Keratinocyte (primary cell): ENCODE measurements around the gene ECEL1. TPM values are rescaled to one million over a fixed set of nuclear protein-coding genes. Genes with fewer than 3 reads are reported as not detected.

Experiments
- DNase-seq: peaks from one replicate; pipeline ENCODE4 v3.0.0-alpha.2; 2011; ENCODE audit warnings: low read depth, missing footprints, low spot score
- FAIRE-seq: peaks from 2 replicates; lab custom pipeline; 2011; peaks lifted over from hg19 to GRCh38; lab: Jason Lieb, UNC
- H2AFZ ChIP-seq: 2 replicates; pipeline ENCODE4 v1.6.0; 2012; ENCODE audit warnings: low read length, control low read depth, inconsistent platforms; ENCODE audit not compliant: control insufficient read depth
- H3K27ac ChIP-seq: 2 replicates; pipeline ENCODE4 v1.5.1; 2011; ENCODE audit warnings: low read length; ENCODE audit not compliant: control insufficient read depth, insufficient read depth
- H3K27me3 ChIP-seq: 3 replicates; pipeline ENCODE4 v1.6.0; 2011; ENCODE audit warnings: low read length; ENCODE audit not compliant: control insufficient read depth, insufficient read depth; ENCODE audit errors: extremely low read depth
- H3K36me3 ChIP-seq, 2 experiments: 2 replicates in 1 of 2; 3 replicates in 1 of 2; pipeline ENCODE4 v1.5.1; 2011; ENCODE audit warnings: low read length in 2 of 2, mild to moderate bottlenecking in 1 of 2; ENCODE audit not compliant: control insufficient read depth in 2 of 2, insufficient read depth in 2 of 2; ENCODE audit errors: extremely low read depth in 1 of 2
- H3K4me1 ChIP-seq: 3 replicates; pipeline ENCODE4 v1.5.1; 2011; ENCODE audit warnings: low read length; ENCODE audit not compliant: control insufficient read depth, insufficient read depth; ENCODE audit errors: extremely low read depth
- H3K4me2 ChIP-seq: 3 replicates; pipeline ENCODE4 v1.6.0; 2011; ENCODE audit warnings: low read depth, low read length; ENCODE audit not compliant: control insufficient read depth, insufficient read depth; ENCODE audit errors: extremely low read depth
- H3K4me3 ChIP-seq, 3 experiments: fragments of 200-600 bp in 1 of 3; sonication (generic) in 1 of 3; 2 replicates in 2 of 3; 3 replicates in 1 of 3; pipeline ENCODE4 v1.5.1; 2011 to 2016; ENCODE audit warnings: low read length in 3 of 3, mild to moderate bottlenecking in 3 of 3, control low read depth in 2 of 3, inconsistent platforms in 1 of 3, low read depth in 1 of 3, mixed read lengths in 1 of 3, mixed run types in 1 of 3, moderate library complexity in 1 of 3; ENCODE audit not compliant: control insufficient read depth in 2 of 3, insufficient read depth in 2 of 3; ENCODE audit errors: extremely low read depth in 1 of 3
- H3K79me2 ChIP-seq: 2 replicates; pipeline ENCODE4 v1.6.0; 2012; ENCODE audit warnings: low read length; ENCODE audit not compliant: control insufficient read depth, insufficient read depth
- H3K9ac ChIP-seq: 3 replicates; pipeline ENCODE4 v1.6.0; 2011; ENCODE audit warnings: low read length; ENCODE audit not compliant: control insufficient read depth, insufficient read depth; ENCODE audit errors: extremely low read depth
- H3K9me1 ChIP-seq: 3 replicates; pipeline ENCODE4 v1.6.0; 2011; ENCODE audit warnings: low read length; ENCODE audit not compliant: control insufficient read depth, insufficient read depth; ENCODE audit errors: extremely low read depth
- H3K9me3 ChIP-seq: 2 replicates; pipeline ENCODE4 v1.5.1; 2012; ENCODE audit warnings: low read depth, low read length; ENCODE audit not compliant: control insufficient read depth
- H4K20me1 ChIP-seq: 3 replicates; pipeline ENCODE4 v1.6.0; 2011; ENCODE audit warnings: low read length; ENCODE audit not compliant: control insufficient read depth, insufficient read depth; ENCODE audit errors: extremely low read depth
- CTCF ChIP-seq, 3 experiments: IDR thresholded peaks in 1 of 3; conservative IDR thresholded peaks in 1 of 3; optimal IDR thresholded peaks in 1 of 3; 2 replicates in 2 of 3; 3 replicates in 1 of 3; pipeline versions ENCODE3 to v1.5.1; 2011; ENCODE audit warnings: low read length in 3 of 3, mild to moderate bottlenecking in 3 of 3, moderate library complexity in 2 of 3, control low read depth in 1 of 3, inconsistent platforms in 1 of 3; ENCODE audit not compliant: insufficient read depth in 2 of 3; ENCODE audit errors: extremely low read depth in 1 of 3
- EZH2 ChIP-seq: IDR thresholded peaks from one replicate; pipeline ENCODE4 v1.6.1; 2012; ENCODE audit warnings: inconsistent platforms, mild to moderate bottlenecking, low read length, moderate library complexity
- dilution Hi-C: fragments of 300-500 bp; cut with MboI; formaldehyde crosslinking; loops from one replicate; pipeline ENCODE4 v1.7.0; 2020; ENCODE audit warnings: low sequenced_read_pairs; ENCODE audit not compliant: extremely low pct_ligation_motif_present
- polyA plus RNA-seq, 5 experiments: library from polyadenylated mRNA; depleted of rRNA in 3 of 5; stranded (reverse) in 3 of 5; stranded (forward) in 1 of 5; unstranded in 1 of 5; fragments of >200 nt; gene quantifications; 1 replicate in 1 of 5; 2 replicates in 3 of 5; 3 replicates in 1 of 5; pipeline versions ENCODE4 v1.2.1 to v1.2.3, GENCODE V29; 2011 to 2012; ENCODE audit warnings: missing spikeins in 2 of 5, low read depth in 1 of 5, low replicate concordance in 1 of 5

ECEL1 gene
- polyA plus RNA-seq, 1 donor (not counting 4 experiments of a cell fraction or from before 2014, with no cell fraction given), result not detected

- H3K27me3 ChIP-seq, result peaks cover 24% of the 10 kb centered on the region
- TF ChIP-seq CTCF (optimal IDR thresholded peaks at IDR 0.05 in 1 of 3, IDR thresholded peaks at IDR 0.05 in 1 of 3, conservative IDR thresholded peaks at IDR 0.05 in 1 of 3; ENCODE audit: extremely low read depth in 1 of 3, insufficient read depth in 2 of 3, low read length in 3 of 3) (no peak), EZH2 (no peak)
- DNase-seq, result no peak
Measured at GRCh38 chr2:232473467-232473890, 14.2 kb downstream of the ECEL1 start.

GRCh38 chr2:232466221-232466620 lies 21.4 kb downstream of the ECEL1 start:
- dilution Hi-C loops, result no loop called here
- Histone ChIP-seq H3K9me3 (no peaks in the 10 kb centered on the region), H3K9me1 (no peaks in the 10 kb centered on the region), H3K27ac (no peak overlapping the region), H3K36me3 (no peaks in the 10 kb centered on the region), H3K4me1 (no peaks in the 10 kb centered on the region), H3K4me3 (no peak overlapping the region), H3K9ac (no peak overlapping the region), H3K27me3 (peaks cover 4% of the 10 kb centered on the region), H3K4me2 (no peak overlapping the region), H4K20me1 (no peaks in the 10 kb centered on the region), H2AFZ (no peak overlapping the region), H3K79me2 (no peaks in the 10 kb centered on the region)
- FAIRE-seq (no peak), DNase-seq (no peak)
- TF ChIP-seq EZH2 (no peak), CTCF (optimal IDR thresholded peaks at IDR 0.05 in 1 of 3, IDR thresholded peaks at IDR 0.05 in 1 of 3, conservative IDR thresholded peaks at IDR 0.05 in 1 of 3; ENCODE audit: extremely low read depth in 1 of 3, insufficient read depth in 2 of 3, low read length in 3 of 3) (no peak)

More at GRCh38 chr2:232473467-232473890, 14.2 kb downstream of the ECEL1 start:
- FAIRE-seq, result no peak
- H4K20me1 ChIP-seq, result no peaks in the 10 kb centered on the region
- H2AFZ ChIP-seq, result no peak overlapping the region
- no peak overlapping the region for H3K9ac ChIP-seq
- H3K36me3 ChIP-seq, result no peaks in the 10 kb centered on the region
- H3K9me3 ChIP-seq, result no peaks in the 10 kb centered on the region
- H3K27ac ChIP-seq, result no peak overlapping the region
- H3K4me2 ChIP-seq, result no peak overlapping the region
- no peak overlapping the region for H3K4me3 ChIP-seq
- H3K79me2 ChIP-seq, result no peaks in the 10 kb centered on the region
- no peaks in the 10 kb centered on the region for H3K9me1 ChIP-seq
- H3K4me1 ChIP-seq, result no peaks in the 10 kb centered on the region
- dilution Hi-C loops, result no loop called here
